Loucy (cell line): Measurements from ENCODE around the gene ANKRD13D.

Experiments
- EZH2phosphoT487 ChIP-seq: fragments of 200-600 bp; IDR thresholded peaks from 2 replicates; pipeline ENCODE4 v1.6.1; 2018; ENCODE audit warnings: antibody characterized with exemption, mild to moderate bottlenecking, moderate library complexity, borderline replicate concordance
- TF ChIP-seq, protein P1 (sequence below): fragments of 200-600 bp; sonication (generic); conservative IDR thresholded peaks from 2 replicates; pipeline ENCODE4 v1.5.1; 2014; ENCODE audit warnings: mild to moderate bottlenecking, antibody characterized with exemption, low read length

GRCh38 chr11:67303132-67303834 is 14.2 kb downstream of the ANKRD13D start, which contains the start of gene SSH3:
- TF ChIP-seq, protein P1, sequence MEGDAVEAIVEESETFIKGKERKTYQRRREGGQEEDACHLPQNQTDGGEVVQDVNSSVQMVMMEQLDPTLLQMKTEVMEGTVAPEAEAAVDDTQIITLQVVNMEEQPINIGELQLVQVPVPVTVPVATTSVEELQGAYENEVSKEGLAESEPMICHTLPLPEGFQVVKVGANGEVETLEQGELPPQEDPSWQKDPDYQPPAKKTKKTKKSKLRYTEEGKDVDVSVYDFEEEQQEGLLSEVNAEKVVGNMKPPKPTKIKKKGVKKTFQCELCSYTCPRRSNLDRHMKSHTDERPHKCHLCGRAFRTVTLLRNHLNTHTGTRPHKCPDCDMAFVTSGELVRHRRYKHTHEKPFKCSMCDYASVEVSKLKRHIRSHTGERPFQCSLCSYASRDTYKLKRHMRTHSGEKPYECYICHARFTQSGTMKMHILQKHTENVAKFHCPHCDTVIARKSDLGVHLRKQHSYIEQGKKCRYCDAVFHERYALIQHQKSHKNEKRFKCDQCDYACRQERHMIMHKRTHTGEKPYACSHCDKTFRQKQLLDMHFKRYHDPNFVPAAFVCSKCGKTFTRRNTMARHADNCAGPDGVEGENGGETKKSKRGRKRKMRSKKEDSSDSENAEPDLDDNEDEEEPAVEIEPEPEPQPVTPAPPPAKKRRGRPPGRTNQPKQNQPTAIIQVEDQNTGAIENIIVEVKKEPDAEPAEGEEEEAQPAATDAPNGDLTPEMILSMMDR = no peak
- TF ChIP-seq EZH2phosphoT487 = no peak
